GM20000 (cell line): Measurements from ENCODE around the gene LLGL2.

Source experiments
- DNase-seq: peaks from one replicate; pipeline ENCODE4 v3.0.0; 2012; ENCODE audit warnings: low spot score
- TF ChIP-seq, protein P1 (sequence below): IDR thresholded peaks from 2 replicates; pipeline ENCODE4 v1.5.1; 2012; ENCODE audit warnings: mild to moderate bottlenecking, control low read depth; ENCODE audit errors: extremely low read depth, missing control alignments

LLGL2 gene

GRCh38 chr17:75481194-75482068, 44.1 kb upstream of the LLGL2 start:
- TF ChIP-seq, protein P1, sequence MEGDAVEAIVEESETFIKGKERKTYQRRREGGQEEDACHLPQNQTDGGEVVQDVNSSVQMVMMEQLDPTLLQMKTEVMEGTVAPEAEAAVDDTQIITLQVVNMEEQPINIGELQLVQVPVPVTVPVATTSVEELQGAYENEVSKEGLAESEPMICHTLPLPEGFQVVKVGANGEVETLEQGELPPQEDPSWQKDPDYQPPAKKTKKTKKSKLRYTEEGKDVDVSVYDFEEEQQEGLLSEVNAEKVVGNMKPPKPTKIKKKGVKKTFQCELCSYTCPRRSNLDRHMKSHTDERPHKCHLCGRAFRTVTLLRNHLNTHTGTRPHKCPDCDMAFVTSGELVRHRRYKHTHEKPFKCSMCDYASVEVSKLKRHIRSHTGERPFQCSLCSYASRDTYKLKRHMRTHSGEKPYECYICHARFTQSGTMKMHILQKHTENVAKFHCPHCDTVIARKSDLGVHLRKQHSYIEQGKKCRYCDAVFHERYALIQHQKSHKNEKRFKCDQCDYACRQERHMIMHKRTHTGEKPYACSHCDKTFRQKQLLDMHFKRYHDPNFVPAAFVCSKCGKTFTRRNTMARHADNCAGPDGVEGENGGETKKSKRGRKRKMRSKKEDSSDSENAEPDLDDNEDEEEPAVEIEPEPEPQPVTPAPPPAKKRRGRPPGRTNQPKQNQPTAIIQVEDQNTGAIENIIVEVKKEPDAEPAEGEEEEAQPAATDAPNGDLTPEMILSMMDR = no peak
- no peak for DNase-seq

GRCh38 chr17:75482098-75482942, 43.2 kb upstream of the LLGL2 start:
- TF ChIP-seq, protein P1 = no peak
- no peak for DNase-seq

DNA sequence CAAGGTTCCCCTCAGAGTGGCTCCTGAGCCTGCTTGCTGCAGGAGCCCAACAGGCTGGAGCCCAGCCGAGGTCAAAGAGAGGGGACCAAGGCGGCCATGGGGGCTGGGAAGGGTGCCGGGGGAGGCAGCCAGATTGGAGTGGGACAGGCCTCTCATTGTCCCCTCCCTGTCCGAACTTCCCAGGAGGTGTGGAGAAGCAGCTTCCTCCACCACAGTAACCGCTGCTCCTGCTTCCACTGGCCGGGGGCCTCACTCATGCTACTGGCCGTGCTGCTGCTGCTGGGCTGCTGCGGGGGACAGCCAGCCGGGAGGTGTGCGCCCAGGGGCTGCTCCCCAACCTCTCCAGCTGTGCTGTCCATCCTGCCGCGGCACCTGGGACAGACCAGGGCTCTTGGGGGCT, 39.8 kb upstream of the LLGL2 start:
- DNase-seq = no peak
- TF ChIP-seq, protein P1 = no peak

- TF ChIP-seq, protein P1 = no peak
- no peak for DNase-seq
Measured at GRCh38 chr17:75486151-75486550, 39.3 kb upstream of the LLGL2 start.

DNA sequence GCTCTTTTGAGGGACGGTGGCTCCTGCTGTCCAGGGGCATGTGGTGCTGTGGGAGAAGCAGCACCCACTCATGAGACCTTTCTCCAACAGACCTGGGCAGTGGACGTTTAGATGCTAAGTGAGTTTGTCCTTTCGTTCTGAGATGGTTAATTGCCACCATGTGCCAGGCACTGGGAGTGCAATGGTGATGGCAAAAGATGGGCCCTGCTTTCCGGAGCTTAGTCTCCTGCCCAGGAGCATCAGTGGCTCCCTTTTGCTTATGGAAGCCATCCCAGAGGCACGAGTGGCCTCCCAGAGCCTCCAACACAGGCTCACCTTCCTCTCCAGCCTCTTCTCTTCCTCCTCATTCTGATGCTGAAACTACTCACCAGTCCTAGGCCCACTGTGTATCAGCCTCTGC, 38.5 kb upstream of the LLGL2 start:
- DNase-seq = no peak

GRCh38 chr17:75487351-75488070, 38.0 kb upstream of the LLGL2 start:
- TF ChIP-seq, protein P1 = no peak
- DNase-seq = peak; percentile 79

More for the DNA sequence above, 38.5 kb upstream of the LLGL2 start:
- TF ChIP-seq, protein P1 = no peak
